DMS53 (cell line): ENCODE data around the gene HM13.
"Not testable (repeated sequence)": the region's sequence is repeated elsewhere in the genome, so short reads cannot be mapped to it uniquely, and the experiment has no call there.

Experiments used
- DNase-seq: peaks from one replicate; lab custom pipeline; 2025; lab: John Stamatoyannopoulos, UW

Gene HM13

DNA sequence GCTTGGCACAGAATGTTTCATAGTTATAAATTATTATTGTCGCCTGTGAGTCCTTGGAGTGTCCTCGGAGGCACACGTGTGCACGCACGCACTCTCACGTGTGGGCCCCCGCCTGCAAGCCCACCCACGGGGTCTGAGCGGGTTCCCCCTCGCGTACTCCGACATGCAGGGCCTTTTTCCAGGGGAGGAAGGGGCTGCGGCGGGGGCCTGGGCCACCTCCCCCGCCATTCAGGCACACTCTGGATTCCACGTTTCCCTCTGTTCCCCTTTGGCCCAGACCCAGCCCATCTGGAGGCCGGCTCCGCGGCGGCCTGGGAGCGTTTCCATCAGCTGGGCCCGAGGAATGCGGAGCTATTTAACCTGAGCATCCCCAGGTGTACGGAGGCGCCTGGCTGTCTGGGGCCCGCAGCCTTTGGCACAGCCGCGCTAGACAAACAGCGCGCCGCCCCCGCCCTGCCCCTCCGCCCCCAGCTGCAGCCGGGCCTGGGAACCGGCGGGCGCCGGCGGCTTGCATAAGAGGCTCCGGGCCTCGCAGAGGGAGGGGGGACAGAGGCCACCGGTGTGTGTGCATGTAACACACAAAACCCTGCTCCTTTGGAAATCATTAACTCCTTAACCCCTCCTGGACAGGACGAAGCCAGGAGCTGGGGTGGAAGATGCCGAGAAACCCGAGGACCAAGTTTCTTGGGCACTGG, 94.2 kb downstream of the HM13 start:
- peak; percentile 99 for DNase-seq

DNA sequence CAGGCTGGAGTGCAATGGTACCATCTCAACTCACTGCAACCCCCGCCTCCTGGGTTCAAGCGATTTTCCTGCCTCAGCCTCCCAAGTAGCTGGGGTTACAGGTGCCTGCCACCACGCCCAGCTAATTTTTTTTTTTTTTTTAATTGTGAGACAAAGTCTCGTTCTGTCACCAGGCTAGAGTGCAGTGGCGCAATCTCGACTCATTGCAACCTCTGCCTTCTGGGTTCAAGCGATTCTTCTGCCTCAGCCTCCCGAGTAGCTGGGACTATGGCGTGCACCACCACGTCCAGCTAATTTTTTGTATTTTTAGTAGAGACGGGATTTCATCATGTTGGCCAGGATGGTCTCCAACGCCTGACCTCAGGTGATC, 98.0 kb downstream of the HM13 start:
- DNase-seq, result not testable (repeated sequence)

DNA sequence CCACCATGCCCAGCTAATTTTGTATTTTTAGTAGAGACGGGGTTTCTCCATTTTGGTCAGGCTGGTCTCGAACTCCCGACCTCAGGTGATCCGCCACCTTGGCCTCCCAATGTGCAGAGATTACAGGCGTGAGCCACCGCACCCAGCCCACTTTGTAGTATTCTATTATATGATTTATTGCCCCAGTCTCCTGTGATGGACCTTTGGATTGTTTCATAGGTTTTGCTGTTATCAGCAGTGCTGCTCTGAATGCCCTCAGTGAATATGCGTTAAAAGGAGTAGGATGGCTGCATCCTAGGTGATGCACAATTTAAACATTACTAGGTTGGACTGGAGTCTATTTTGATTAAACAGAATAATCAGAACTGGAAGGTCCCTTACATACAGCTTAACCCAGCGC, 101.2 kb downstream of the HM13 start:
- no peak for DNase-seq

DNA sequence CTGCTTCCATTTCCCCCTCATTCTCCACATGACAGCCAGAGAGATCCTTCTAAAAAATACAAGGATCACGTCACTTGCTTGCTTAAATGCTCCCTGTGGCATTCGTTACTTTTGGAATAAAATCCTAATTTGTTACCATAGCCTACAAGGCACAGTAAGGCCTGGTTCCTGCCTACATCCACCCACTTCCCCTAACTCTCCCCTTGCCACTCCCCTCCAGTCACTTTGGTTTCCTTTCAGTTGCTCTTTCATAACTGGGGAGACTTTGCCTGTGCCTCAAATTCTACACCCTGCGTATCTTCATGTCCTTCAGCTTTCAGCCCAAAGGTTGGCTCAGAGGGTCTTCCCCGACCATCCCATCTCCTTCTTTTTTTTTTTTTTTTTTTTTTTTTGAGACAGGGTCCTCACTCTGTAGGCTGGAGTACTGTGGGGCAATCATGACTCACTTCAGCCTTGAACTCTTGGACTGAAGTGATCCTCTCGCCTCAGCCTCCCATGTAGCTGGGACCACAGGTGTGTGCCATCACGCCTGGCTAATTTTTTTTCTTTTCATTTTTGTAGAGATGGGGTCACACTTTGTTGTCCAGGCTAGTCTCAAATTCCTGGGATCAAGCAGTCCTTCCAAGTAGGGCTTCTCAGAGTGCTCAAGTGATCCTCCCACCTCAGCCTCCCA, 103.3 kb downstream of the HM13 start:
- no peak for DNase-seq
